ENCODE data around the gene CERS6. TPM values are rescaled to one million over a fixed set of nuclear protein-coding genes. Genes with fewer than 3 reads are reported as not detected.

CERS6 gene
- total RNA-seq, 1 donor from 2014 or later = 21.8 TPM

DNA sequence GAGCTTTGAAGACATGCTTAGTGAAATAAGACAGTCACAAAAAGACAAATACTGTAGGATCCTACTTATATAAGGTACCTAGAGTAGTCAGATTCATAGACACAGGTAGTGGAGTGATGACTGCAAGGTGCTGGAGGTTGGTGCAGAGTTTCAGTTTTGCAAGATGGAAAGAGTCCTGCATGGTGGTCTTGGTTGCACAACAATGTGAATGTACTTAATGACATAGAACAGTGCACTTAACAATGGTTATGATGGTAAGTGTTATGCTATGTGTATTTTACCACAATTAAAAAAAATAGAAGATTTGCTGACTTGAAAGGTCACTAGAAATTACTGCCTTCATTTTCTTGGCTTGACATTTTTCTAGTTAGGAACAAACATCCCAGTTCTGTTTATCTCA lies 9.5 kb downstream of the CERS6 start:
- H3K36me3 ChIP-seq = no peaks in the 10 kb centered on the region
- H3K4me1 ChIP-seq = peaks cover 22% of the 10 kb centered on the region
- TF ChIP-seq CTCF (IDR thresholded peaks at IDR 0.05) = no peak
- H3K27ac ChIP-seq = no peak overlapping the region
- no peak overlapping the region for H3K4me3 ChIP-seq
- ATAC-seq = no peak
- intact Hi-C loops (cut with DNase I) = no loop called here
- H3K9me3 ChIP-seq = no peaks in the 10 kb centered on the region
- H3K27me3 ChIP-seq (ENCODE audit: low read depth) = no peaks in the 10 kb centered on the region
- DNase-seq = no peak

DNA sequence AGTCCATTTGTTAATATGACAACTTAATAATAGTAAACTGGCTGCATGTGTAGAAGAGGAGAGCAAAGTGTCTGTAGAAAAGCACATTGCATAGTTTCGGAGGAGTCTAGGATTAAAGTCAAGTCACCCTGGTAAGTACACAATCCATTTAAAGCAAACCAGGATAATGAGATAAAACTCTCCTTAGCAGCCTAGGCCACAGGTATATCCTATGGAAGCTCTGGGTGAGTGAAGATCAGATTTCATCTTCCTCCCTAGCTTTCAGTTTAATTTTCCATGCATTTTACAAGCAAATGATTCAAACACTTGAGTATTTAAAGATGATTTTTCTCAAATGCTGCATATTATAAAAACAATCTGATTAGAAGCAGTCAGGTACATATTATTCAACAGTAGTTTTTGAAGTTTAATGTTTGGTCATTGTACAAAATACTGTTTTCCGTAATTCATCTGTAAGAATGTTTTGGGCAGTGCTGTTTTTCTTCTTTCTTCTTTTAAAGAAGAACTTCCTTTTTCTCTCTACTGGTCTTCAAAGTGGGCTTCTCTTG lies 10.2 kb downstream of the CERS6 start:
- intact Hi-C loops (cut with DNase I) = no loop called here
- Histone ChIP-seq H3K27ac (no peak overlapping the region), H3K4me1 (peaks cover 22% of the 10 kb centered on the region), H3K27me3 (ENCODE audit: low read depth) (no peaks in the 10 kb centered on the region), H3K36me3 (no peaks in the 10 kb centered on the region), H3K4me3 (no peak overlapping the region), H3K9me3 (no peaks in the 10 kb centered on the region)
- DNase-seq = no peak
- TF ChIP-seq CTCF (IDR thresholded peaks at IDR 0.05) = no peak
- no peak for ATAC-seq

- H3K4me3 ChIP-seq = no peak overlapping the region
- H3K36me3 ChIP-seq = no peaks in the 10 kb centered on the region
- TF ChIP-seq CTCF (IDR thresholded peaks at IDR 0.05) = no peak
- H3K27me3 ChIP-seq (ENCODE audit: low read depth) = no peaks in the 10 kb centered on the region
- no peak for ATAC-seq
- peaks cover 22% of the 10 kb centered on the region for H3K4me1 ChIP-seq
- H3K9me3 ChIP-seq = no peaks in the 10 kb centered on the region
- no peak overlapping the region for H3K27ac ChIP-seq
- DNase-seq = no peak
- intact Hi-C loops (cut with DNase I) = no loop called here
Observed at GRCh38 chr2:168466834-168467565, 10.9 kb downstream of the CERS6 start.

- H3K27me3 ChIP-seq (ENCODE audit: low read depth) = no peaks in the 10 kb centered on the region
- TF ChIP-seq CTCF (IDR thresholded peaks at IDR 0.05) = no peak
- no peaks in the 10 kb centered on the region for H3K9me3 ChIP-seq
- DNase-seq (no peak), ATAC-seq (no peak)
- H3K4me1 ChIP-seq = peaks cover 22% of the 10 kb centered on the region
- H3K27ac ChIP-seq = no peak overlapping the region
- intact Hi-C loops (cut with DNase I) = no loop called here
- no peaks in the 10 kb centered on the region for H3K36me3 ChIP-seq
- no peak overlapping the region for H3K4me3 ChIP-seq
Observed at GRCh38 chr2:168467729-168468128, 11.7 kb downstream of the CERS6 start.

- H3K27me3 ChIP-seq (ENCODE audit: low read depth) = no peaks in the 10 kb centered on the region
- no peak overlapping the region for H3K4me3 ChIP-seq
- H3K27ac ChIP-seq = no peak overlapping the region
- no peaks in the 10 kb centered on the region for H3K9me3 ChIP-seq
- ATAC-seq (no peak), DNase-seq (no peak)
- peaks cover 22% of the 10 kb centered on the region for H3K4me1 ChIP-seq
- no peaks in the 10 kb centered on the region for H3K36me3 ChIP-seq
- intact Hi-C loops (cut with DNase I) = no loop called here
- no peak for TF ChIP-seq CTCF (IDR thresholded peaks at IDR 0.05)
Observed at GRCh38 chr2:168468354-168468753, 12.3 kb downstream of the CERS6 start.
